ENCODE measurements around the gene IQCK.

The IQCK gene

DNA sequence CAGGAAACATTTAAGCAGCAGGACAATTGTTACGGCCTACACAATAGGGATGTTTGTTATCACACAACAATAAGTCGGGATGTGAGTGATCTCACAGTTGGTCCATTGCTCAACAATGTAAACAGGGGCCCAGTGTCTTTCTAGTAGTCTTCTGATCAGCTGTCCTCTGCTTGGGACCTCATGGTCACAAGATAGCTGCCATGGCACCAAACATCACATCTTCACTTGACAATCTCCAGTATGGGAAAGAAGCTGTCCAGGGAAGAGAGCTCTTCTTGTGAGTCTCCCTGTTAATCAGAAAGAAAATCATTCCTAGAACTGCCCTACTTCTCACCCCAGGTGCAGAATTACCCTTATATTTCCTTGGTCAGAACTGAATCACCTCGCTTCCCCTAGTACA lies 172.8 kb downstream of the IQCK start:
- Mint-ChIP-seq H3K36me3 (no peaks in the 10 kb centered on the region), H3K4me1 (peaks cover 5% of the 10 kb centered on the region), H3K4me3 (no peak overlapping the region), H3K27ac (no peak overlapping the region), H3K27me3 (peaks cover 7% of the 10 kb centered on the region), H3K9me3 (no peaks in the 10 kb centered on the region)
- DNase-seq (ENCODE audit: low spot score in 2 of 2) (no peak), ATAC-seq (ENCODE audit: low read depth) (no peak)

DNA sequence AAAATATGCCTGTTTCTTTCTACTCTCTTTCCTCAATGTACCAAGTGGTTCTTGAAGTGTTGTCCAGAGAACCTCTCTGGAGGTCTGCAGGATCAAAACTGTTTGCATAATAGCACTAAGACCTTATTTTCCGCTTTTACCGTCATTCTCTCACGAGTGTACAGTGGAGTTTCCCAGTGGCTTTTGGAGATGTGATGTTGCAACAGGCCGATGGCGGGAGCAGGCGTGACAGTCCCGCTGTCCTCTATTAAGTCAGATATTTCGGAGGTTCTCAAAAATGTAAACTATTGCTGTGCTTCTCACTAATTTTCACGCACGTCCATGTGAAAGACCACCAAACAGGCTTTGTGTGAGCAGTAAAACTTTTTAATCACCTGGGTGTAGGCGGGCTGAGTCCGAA lies 174.8 kb downstream of the IQCK start:
- Mint-ChIP-seq H3K27ac (no peak overlapping the region), H3K4me3 (no peak overlapping the region), H3K4me1 (no peaks in the 10 kb centered on the region), H3K27me3 (peaks cover 3% of the 10 kb centered on the region), H3K36me3 (no peaks in the 10 kb centered on the region), H3K9me3 (no peaks in the 10 kb centered on the region)
- ATAC-seq (ENCODE audit: low read depth) (no peak), DNase-seq (ENCODE audit: low spot score in 2 of 2) (no peak)

DNA sequence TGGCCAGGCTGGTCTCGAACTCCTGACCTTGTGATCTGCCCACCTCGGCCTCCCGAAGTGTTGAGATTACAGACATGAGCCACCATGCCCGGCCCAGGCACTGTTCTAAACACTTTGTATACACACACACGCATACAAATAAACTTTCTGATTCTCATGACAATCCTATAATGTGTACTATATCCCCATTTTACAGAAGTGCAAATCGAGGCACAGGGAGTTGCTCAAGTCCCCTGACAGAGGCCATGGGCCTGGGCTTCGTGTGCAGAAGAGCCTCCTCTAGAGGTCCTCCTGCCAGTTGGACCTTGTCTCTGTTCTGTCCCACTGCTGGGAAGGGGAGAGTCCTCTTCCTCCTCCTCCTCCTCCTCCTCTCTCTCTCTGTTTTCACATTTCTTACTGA lies 176.5 kb downstream of the IQCK start:
- H3K36me3 Mint-ChIP-seq = no peaks in the 10 kb centered on the region
- H3K4me1 Mint-ChIP-seq = peaks cover 2% of the 10 kb centered on the region

DNA sequence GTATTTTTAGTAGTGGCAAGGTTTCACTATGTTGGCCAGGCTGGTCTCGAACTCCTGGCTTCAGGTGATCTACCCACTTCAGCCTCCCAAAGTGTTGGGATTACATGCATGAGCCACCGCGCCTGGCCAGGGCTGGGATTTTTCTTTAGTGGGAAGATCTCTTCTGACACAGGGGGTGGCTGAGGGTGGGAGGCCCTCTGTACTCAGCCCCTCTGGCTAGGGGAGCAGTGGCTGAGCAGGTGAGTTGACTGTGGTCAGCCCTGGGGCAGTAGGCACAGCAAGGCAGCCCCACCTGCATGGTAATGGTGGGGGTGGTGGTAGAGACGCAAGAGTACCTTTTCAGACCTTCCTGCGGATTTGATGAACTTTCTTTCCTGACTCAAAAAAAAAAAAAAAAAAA lies 178.9 kb downstream of the IQCK start:
- no peak for ATAC-seq (ENCODE audit: low read depth)
- peaks cover 8% of the 10 kb centered on the region for H3K27me3 Mint-ChIP-seq
- no peak overlapping the region for H3K27ac Mint-ChIP-seq
- no peaks in the 10 kb centered on the region for H3K9me3 Mint-ChIP-seq
- DNase-seq (ENCODE audit: low spot score in 2 of 2) = no peak
- peaks cover 2% of the 10 kb centered on the region for H3K4me1 Mint-ChIP-seq
- H3K4me3 Mint-ChIP-seq = no peak overlapping the region
- H3K36me3 Mint-ChIP-seq = no peaks in the 10 kb centered on the region

More for the DNA sequence above, 176.5 kb downstream of the IQCK start:
- H3K9me3 Mint-ChIP-seq = no peaks in the 10 kb centered on the region
- ATAC-seq (ENCODE audit: low read depth) (no peak), DNase-seq (ENCODE audit: low spot score in 2 of 2) (no peak)
- H3K4me3 Mint-ChIP-seq = no peak overlapping the region
- H3K27ac Mint-ChIP-seq = no peak overlapping the region
- H3K27me3 Mint-ChIP-seq = peaks cover 8% of the 10 kb centered on the region

DNA sequence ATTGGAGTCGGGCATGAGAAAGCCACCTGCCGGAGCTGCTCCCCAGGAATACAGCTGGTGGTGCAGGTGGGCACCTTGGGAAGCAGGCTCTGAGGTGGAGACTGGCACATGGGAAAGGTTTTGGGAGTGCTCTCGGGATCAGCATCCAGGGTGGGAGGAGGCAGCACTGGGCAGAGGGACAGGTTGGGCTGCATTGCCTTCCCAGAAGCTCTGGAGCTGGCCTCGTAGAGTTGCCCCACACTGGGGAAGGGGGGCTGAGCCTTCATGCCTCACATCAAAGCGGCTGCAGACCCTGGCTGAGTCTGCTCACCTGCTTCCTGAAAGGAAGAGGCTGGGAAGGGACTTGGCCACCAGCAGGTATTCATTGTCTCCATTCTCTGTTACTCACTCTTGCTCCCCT lies 180.1 kb downstream of the IQCK start:
- no peak for ATAC-seq (ENCODE audit: low read depth)
- peaks cover 1% of the 10 kb centered on the region for H3K9me3 Mint-ChIP-seq
- H3K4me1 Mint-ChIP-seq = peaks cover 2% of the 10 kb centered on the region
- H3K36me3 Mint-ChIP-seq = no peaks in the 10 kb centered on the region
- no peak overlapping the region for H3K4me3 Mint-ChIP-seq
- no peak overlapping the region for H3K27ac Mint-ChIP-seq
- DNase-seq (ENCODE audit: low spot score in 2 of 2) = no peak
- H3K27me3 Mint-ChIP-seq = peaks cover 10% of the 10 kb centered on the region

DNA sequence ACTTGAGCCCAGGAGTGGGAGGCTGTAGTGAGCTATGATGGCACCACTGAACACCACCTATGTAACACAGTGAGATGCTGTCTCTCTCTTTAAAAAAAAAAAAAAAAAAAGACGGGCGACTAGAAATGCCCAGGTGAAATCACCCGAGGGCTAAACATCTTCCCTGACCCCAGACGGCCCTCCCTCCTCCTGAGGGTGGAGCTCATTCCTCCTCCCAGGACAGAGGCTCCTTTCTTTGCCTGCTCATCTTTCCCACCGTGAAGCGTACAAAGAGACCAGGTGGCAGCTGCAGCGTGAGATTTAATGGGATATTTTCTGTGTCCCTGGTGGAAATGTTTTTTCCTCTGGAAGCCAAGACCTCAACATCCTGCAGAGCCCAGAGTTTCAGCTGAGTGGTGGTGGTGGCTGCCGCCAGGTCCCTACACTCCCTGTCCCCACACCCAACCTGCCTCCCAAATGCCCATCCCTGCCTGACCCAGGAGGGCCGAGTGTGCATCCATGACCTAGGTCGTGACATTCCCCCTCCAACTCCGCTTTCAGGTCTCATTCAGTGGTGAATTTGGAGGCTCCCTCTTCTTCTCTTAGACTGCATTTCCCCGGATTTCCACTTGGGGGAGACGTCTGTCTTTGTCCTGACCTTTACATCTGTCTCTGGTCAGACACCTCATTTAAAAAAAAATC lies 181.0 kb downstream of the IQCK start:
- no peak overlapping the region for H3K4me3 Mint-ChIP-seq
- peak; percentile 47 for ATAC-seq (ENCODE audit: low read depth)
- peaks cover 10% of the 10 kb centered on the region for H3K27me3 Mint-ChIP-seq
- DNase-seq (ENCODE audit: low spot score in 2 of 2) = peak in 1 of 2 donors; percentile 36
- peaks cover 1% of the 10 kb centered on the region for H3K9me3 Mint-ChIP-seq
- H3K4me1 Mint-ChIP-seq = peaks cover 2% of the 10 kb centered on the region
- H3K36me3 Mint-ChIP-seq = no peaks in the 10 kb centered on the region
- no peak overlapping the region for H3K27ac Mint-ChIP-seq

DNA sequence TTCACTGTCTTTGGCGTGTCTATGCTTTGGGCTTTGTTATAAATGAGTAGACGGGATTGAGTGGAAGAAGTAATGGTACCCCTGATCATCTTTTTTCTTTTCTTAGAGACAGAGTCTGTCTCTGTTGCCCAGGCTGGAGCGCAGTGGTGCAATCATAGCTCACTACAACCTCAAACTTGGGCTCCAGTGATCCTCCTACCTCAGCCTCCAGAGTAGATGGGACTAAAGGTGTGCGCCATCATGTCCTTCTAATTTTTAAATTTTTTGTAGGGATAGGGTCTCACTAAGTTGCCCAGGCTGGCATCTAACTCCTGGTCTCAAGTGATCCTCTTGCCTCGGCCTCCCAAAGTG lies 181.5 kb downstream of the IQCK start:
- DNase-seq (ENCODE audit: low spot score in 2 of 2) (no peak), ATAC-seq (ENCODE audit: low read depth) (no peak)
- Mint-ChIP-seq H3K27ac (no peak overlapping the region), H3K4me1 (peaks cover 2% of the 10 kb centered on the region), H3K36me3 (no peaks in the 10 kb centered on the region), H3K9me3 (peaks cover 1% of the 10 kb centered on the region), H3K4me3 (no peak overlapping the region), H3K27me3 (peaks cover 10% of the 10 kb centered on the region)

DNA sequence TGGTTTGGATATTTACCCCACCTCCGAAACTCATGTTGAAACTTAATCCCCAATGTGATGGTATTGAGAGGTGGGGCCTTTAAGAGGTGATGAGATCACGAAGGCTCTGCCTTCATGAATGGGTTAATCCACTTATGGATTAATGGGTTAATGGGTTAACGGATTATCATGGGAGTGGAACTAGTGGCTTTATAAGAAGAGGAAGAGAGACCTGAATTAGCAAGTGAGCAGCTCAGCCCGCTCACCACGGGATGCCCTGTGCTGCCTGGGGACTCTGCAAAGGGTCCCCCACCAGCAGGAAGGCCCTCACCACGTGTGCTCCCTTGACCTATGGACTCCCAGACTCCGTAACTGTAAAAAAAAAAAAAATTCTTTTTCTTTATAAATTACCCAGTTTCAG lies 183.1 kb downstream of the IQCK start:
- Mint-ChIP-seq H3K4me3 (no peak overlapping the region), H3K27ac (no peak overlapping the region), H3K4me1 (peaks cover 2% of the 10 kb centered on the region), H3K9me3 (peaks cover 1% of the 10 kb centered on the region), H3K27me3 (peaks cover 10% of the 10 kb centered on the region), H3K36me3 (no peaks in the 10 kb centered on the region)
- DNase-seq (ENCODE audit: low spot score in 2 of 2) (no peak), ATAC-seq (ENCODE audit: low read depth) (no peak)

DNA sequence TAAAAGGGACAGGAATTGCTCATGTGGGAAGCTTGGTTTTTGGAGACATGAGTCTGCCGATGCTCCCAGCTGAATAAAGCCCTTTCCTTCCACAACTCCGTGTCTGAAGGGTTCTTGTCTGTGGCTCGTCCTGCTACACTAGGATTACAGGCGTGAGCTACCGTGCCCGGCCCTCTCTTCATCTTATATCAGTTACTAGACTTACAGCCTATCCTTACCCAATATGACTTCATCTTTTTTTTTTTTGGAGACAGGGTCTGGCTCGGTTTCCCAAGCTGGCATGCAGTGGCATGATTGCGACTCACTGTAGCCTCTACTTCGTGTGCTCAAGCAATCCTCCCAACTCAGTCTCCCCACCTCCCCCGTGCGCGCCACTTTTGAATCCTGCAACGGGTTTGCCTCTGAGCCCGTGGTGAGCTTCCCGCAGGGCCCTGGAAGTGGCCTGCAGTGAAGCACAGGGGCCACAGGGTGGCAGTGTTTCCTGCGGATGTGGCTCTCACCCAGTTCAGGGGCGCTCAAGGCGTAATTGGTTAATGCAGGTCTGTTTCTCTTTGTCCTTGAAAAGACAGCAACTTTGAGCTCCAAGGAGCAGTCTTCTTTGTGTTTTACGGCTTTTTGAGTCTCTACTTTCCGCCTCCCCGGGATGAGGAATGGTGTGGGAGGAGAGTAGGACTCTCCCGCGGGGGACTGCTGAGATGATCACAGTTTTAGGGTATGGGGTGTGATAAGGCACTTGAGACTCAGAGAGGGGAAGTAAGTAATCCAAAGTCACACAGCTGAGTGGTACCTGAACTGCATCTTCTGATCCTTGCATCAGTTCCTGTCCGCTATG lies 189.3 kb downstream of the IQCK start:
- ATAC-seq (ENCODE audit: low read depth) = peak; percentile 77
- Mint-ChIP-seq H3K27ac (no peak overlapping the region), H3K4me3 (no peak overlapping the region), H3K4me1 (no peaks in the 10 kb centered on the region), H3K36me3 (no peaks in the 10 kb centered on the region), H3K9me3 (peaks cover 1% of the 10 kb centered on the region), H3K27me3 (peaks cover 12% of the 10 kb centered on the region)
- DNase-seq (ENCODE audit: low spot score in 2 of 2) = peak; percentile 36 to 56
